Measurements from ENCODE around the gene OR2J2. TPM values are rescaled to one million over a fixed set of nuclear protein-coding genes. Genes with fewer than 3 reads are reported as not detected.
"Not testable (repeated sequence)": the region's sequence is repeated elsewhere in the genome, so short reads cannot be mapped to it uniquely, and the experiment has no call there.

OR2J2 gene
- total RNA-seq, 4 donors from 2014 or later = not detected

GRCh38 chr6:29141606-29142005 lies 29.1 kb upstream of the OR2J2 start:
- Histone ChIP-seq H3K4me3 (no peak overlapping the region), H3K27ac (no peak overlapping the region), H3K4me1 (no peaks in the 10 kb centered on the region), H3K27me3 (no peaks in the 10 kb centered on the region), H3K9me3 (no peaks in the 10 kb centered on the region), H3K36me3 (no peaks in the 10 kb centered on the region)
- WGBS, 2 donors (ENCODE audit: low coverage in 1 of 2) = 60 to 89% methylated on average over 1 of the region's 1 CpG
- TF ChIP-seq EP300 (IDR thresholded peaks at IDR 0.05; ENCODE audit: low read depth) = no peak
- TF ChIP-seq POLR2A (IDR thresholded peaks at IDR 0.05) = no peak
- TF ChIP-seq POLR2AphosphoS5 (IDR thresholded peaks at IDR 0.05) = no peak
- TF ChIP-seq CTCF (IDR thresholded peaks at IDR 0.05) = no peak
- intact Hi-C loops (cut with DNase I; ENCODE audit: low total_unique reads) (no loop called here), in situ Hi-C loops (cut with MboI; ENCODE audit: low pct_ligation_motif_present in 1 of 4, low pct_unique_long_range_greater_than_20kb in 1 of 4, low sequenced_read_pairs in 3 of 4) (no loop called here)
- DNase-seq = no peak

DNA sequence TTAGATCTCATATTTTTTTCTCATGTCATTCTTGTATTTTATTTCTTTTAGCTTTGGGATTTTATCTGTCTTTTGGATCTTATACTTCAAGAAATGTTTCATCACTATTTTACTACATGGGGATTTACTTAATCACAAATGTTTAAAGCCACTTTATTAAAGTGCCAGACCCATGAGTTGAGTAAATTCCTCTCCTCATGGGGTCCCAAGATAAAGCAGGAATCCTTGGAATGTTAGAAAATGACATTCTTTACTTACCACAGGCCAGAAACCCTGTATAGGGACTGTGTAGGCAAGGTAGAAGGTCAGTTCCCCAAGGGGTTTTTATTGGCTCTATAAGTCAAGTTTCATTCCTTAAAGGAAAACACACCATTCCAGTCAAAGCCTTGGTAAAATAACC lies 28.4 kb upstream of the OR2J2 start:
- intact Hi-C loops (cut with DNase I; ENCODE audit: low total_unique reads) = no loop called here
- DNase-seq = no peak
- no peaks in the 10 kb centered on the region for H3K4me1 ChIP-seq
- no peaks in the 10 kb centered on the region for H3K27me3 ChIP-seq
- no peaks in the 10 kb centered on the region for H3K36me3 ChIP-seq
- TF ChIP-seq POLR2A (IDR thresholded peaks at IDR 0.05) = no peak
- no peak for TF ChIP-seq EP300 (IDR thresholded peaks at IDR 0.05; ENCODE audit: low read depth)
- TF ChIP-seq POLR2AphosphoS5 (IDR thresholded peaks at IDR 0.05) = no peak
- no peak for TF ChIP-seq CTCF (IDR thresholded peaks at IDR 0.05)
- no peak overlapping the region for H3K27ac ChIP-seq
- H3K4me3 ChIP-seq = no peak overlapping the region
- in situ Hi-C loops (cut with MboI; ENCODE audit: low pct_ligation_motif_present in 1 of 4, low pct_unique_long_range_greater_than_20kb in 1 of 4, low sequenced_read_pairs in 3 of 4) = no loop called here
- H3K9me3 ChIP-seq = no peaks in the 10 kb centered on the region

DNA sequence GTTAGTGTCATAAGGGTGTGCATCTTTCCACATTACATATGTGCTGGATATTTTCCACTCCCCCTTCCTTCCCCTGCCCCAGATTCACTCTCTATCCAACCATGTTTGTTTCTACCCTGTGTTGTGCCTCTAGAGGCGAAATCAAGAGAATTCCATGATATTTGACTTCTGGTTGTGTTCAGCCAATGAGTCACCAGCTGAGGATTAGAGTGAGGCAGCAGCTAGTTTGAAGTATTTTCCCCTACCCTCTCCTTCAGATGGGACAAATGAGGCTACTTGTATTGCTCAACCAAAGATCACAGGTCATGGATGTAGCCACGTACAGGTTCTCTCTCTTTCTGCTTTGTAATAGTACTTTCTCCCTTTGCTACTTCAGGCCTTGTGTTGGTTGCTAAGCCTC lies 24.5 kb upstream of the OR2J2 start:
- intact Hi-C loops (cut with DNase I; ENCODE audit: low total_unique reads) = no loop called here
- H3K27me3 ChIP-seq = no peaks in the 10 kb centered on the region
- in situ Hi-C loops (cut with MboI; ENCODE audit: low pct_ligation_motif_present in 1 of 4, low pct_unique_long_range_greater_than_20kb in 1 of 4, low sequenced_read_pairs in 3 of 4) = no loop called here
- no peak for TF ChIP-seq POLR2A (IDR thresholded peaks at IDR 0.05)
- no peak for TF ChIP-seq CTCF (IDR thresholded peaks at IDR 0.05)
- no peak for TF ChIP-seq EP300 (IDR thresholded peaks at IDR 0.05; ENCODE audit: low read depth)
- no peak for TF ChIP-seq POLR2AphosphoS5 (IDR thresholded peaks at IDR 0.05)
- H3K4me1 ChIP-seq = no peaks in the 10 kb centered on the region
- no peak overlapping the region for H3K27ac ChIP-seq
- WGBS, 2 donors (ENCODE audit: low coverage in 1 of 2) = 40 to 51% methylated on average over 2 of the region's 2 CpGs
- DNase-seq = no peak
- H3K4me3 ChIP-seq = no peak overlapping the region
- no peaks in the 10 kb centered on the region for H3K36me3 ChIP-seq
- H3K9me3 ChIP-seq = no peaks in the 10 kb centered on the region

GRCh38 chr6:29147074-29147473 lies 23.6 kb upstream of the OR2J2 start:
- H3K27me3 ChIP-seq = no peaks in the 10 kb centered on the region
- 94 to 95% methylated on average over 3 of the region's 3 CpGs for WGBS, 2 donors (ENCODE audit: low coverage in 1 of 2)
- no peak overlapping the region for H3K27ac ChIP-seq
- H3K4me3 ChIP-seq = no peak overlapping the region
- H3K4me1 ChIP-seq = no peaks in the 10 kb centered on the region
- H3K9me3 ChIP-seq = no peaks in the 10 kb centered on the region
- H3K36me3 ChIP-seq = no peaks in the 10 kb centered on the region
- DNase-seq = no peak
- intact Hi-C loops (cut with DNase I; ENCODE audit: low total_unique reads) = no loop called here
- TF ChIP-seq POLR2A (IDR thresholded peaks at IDR 0.05) (no peak), EP300 (IDR thresholded peaks at IDR 0.05; ENCODE audit: low read depth) (no peak), POLR2AphosphoS5 (IDR thresholded peaks at IDR 0.05) (no peak), CTCF (IDR thresholded peaks at IDR 0.05) (no peak)
- in situ Hi-C loops (cut with MboI; ENCODE audit: low pct_ligation_motif_present in 1 of 4, low pct_unique_long_range_greater_than_20kb in 1 of 4, low sequenced_read_pairs in 3 of 4) = no loop called here

DNA sequence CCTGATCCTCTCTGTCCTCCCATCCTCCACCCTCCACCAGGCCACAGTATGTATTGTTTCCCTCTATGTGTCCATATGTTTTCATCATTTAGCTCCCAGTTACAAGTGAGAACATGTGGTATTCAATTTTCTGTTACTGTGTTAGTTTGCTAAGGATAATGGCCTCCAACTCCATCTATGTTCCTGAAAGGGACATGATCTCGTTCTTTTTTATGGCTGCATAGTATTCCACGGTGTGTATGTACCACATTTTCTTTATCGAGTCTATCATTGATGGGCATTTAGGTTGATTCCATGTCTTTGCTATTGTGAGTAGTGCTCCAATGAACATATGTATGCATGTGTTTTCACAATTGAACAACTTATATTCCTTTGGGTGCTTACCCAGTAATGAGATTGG lies 21.3 kb upstream of the OR2J2 start:
- H3K27me3 ChIP-seq; in situ Hi-C loops (cut with MboI; ENCODE audit: low pct_ligation_motif_present in 1 of 4, low pct_unique_long_range_greater_than_20kb in 1 of 4, low sequenced_read_pairs in 3 of 4): not testable (repeated sequence)

More for the DNA sequence above, 21.3 kb upstream of the OR2J2 start:
- H3K4me1 ChIP-seq; H3K4me3 ChIP-seq; H3K27ac ChIP-seq; H3K36me3 ChIP-seq; intact Hi-C loops (cut with DNase I; ENCODE audit: low total_unique reads); H3K9me3 ChIP-seq; DNase-seq: not testable (repeated sequence)
- 65 to 76% methylated on average over 3 of the region's 3 CpGs for WGBS, 2 donors (ENCODE audit: low coverage in 1 of 2)

Measured in transverse colon (tissue), 4 donors.